ENCODE data around the gene THSD4. TPM values are rescaled to one million over a fixed set of nuclear protein-coding genes. Genes with fewer than 3 reads are reported as not detected.

Gene THSD4
- total and polyA plus RNA-seq, 7 donors = 0.21 to 3.1 (median 1.8) TPM

DNA sequence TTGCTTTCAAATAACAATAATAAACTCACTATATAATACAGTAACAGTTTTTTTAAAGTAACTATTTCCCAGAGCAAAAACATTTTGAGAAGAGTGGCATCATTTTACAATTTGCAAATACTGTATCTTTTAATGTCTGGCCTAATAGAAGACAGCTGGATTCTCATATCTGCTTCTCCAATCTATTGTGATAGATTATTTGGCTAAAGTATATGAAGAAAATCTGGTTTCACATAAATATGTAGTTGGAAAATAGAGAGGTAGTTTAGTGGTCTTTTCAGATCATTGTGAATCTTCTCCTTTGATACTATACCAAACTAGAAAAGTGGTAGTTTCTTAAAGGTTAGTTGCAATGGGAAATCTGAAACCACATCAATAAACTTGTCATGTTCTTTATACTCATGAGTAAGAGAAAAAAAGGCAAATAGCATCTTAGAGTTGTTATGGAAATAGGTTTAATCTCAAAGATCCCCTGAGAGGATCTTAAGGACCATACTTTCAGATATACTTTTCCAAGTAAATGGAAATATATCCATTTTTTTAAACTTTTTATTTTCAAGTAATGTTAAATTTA lies 570.2 kb downstream of the THSD4 start:
- intact Hi-C loops (cut with DNase I) = loop anchor here in 1 of 2 donors (10.0 kb wide), 1 partner anchor 59 kb away; no protein-coding TSS in a partner anchor
- H3K9me3 ChIP-seq = no peaks in the 10 kb centered on the region
- H3K36me3 ChIP-seq (ENCODE audit: insufficient read depth in 1 of 2, low read depth in 1 of 2) = no peaks in the 10 kb centered on the region
- no peaks in the 10 kb centered on the region for H3K4me1 ChIP-seq
- TF ChIP-seq, protein P1, sequence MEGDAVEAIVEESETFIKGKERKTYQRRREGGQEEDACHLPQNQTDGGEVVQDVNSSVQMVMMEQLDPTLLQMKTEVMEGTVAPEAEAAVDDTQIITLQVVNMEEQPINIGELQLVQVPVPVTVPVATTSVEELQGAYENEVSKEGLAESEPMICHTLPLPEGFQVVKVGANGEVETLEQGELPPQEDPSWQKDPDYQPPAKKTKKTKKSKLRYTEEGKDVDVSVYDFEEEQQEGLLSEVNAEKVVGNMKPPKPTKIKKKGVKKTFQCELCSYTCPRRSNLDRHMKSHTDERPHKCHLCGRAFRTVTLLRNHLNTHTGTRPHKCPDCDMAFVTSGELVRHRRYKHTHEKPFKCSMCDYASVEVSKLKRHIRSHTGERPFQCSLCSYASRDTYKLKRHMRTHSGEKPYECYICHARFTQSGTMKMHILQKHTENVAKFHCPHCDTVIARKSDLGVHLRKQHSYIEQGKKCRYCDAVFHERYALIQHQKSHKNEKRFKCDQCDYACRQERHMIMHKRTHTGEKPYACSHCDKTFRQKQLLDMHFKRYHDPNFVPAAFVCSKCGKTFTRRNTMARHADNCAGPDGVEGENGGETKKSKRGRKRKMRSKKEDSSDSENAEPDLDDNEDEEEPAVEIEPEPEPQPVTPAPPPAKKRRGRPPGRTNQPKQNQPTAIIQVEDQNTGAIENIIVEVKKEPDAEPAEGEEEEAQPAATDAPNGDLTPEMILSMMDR (IDR thresholded peaks at IDR 0.05) = no peak
- no peaks in the 10 kb centered on the region for H3K27me3 ChIP-seq (ENCODE audit: insufficient read depth in 3 of 3, low read length in 2 of 3)
- ATAC-seq (no peak), DNase-seq (no peak)
- no peak overlapping the region for H3K27ac ChIP-seq
- H3K4me3 ChIP-seq = no peak overlapping the region

DNA sequence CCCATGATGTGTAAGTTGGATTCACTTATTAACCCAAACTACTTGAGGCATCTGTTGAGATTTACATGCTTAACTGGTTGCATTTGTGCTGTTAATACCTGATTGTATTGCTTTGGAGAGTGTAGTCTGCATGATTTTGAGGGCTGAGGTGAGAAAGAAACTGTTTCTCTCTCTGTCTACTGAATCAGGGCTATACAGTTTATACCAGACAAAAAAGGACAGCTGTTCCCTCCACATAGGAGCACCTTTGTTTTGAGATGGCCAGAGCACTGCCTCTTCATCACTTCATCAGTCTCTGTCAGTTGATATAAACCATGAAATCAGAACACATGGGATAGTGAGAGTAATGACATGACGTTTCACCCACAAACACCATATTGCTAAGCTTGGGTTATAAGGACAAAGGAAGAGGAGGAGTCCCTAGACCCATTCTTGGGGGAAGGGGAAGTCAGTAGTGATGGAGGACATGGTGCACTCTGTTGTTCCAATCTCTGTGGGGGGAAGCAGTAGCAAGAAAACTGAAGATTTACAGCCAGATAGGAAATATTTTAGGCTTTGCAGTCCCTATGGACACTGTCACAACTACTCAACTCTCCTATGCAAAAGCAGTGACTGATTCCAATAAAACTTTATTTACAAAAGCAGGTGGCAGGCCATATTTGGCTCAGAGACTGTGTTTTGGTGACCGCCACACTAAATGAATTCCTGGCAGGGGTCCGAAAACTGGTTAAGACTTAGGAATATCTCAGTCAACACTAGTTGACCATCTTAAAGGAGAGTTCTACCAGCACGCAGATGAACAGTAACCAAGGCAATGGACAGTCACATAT lies 571.2 kb downstream of the THSD4 start:
- H3K27me3 ChIP-seq (ENCODE audit: insufficient read depth in 3 of 3, low read length in 2 of 3) = no peaks in the 10 kb centered on the region
- WGBS, 3 donors = 59 to 87% (median 72%) methylated on average over 4 of the region's 4 CpGs
- intact Hi-C loops (cut with DNase I) = loop anchor here in 1 of 2 donors (10.0 kb wide), 1 partner anchor 58 kb away; no protein-coding TSS in a partner anchor
- TF ChIP-seq, protein P1 (IDR thresholded peaks at IDR 0.05) = no peak
- H3K4me3 ChIP-seq = no peak overlapping the region
- H3K4me1 ChIP-seq = peaks cover 3% of the 10 kb centered on the region
- no peak overlapping the region for H3K27ac ChIP-seq
- no peaks in the 10 kb centered on the region for H3K9me3 ChIP-seq
- no peak for ATAC-seq
- DNase-seq = no peak
- no peaks in the 10 kb centered on the region for H3K36me3 ChIP-seq (ENCODE audit: insufficient read depth in 1 of 2, low read depth in 1 of 2)

DNA sequence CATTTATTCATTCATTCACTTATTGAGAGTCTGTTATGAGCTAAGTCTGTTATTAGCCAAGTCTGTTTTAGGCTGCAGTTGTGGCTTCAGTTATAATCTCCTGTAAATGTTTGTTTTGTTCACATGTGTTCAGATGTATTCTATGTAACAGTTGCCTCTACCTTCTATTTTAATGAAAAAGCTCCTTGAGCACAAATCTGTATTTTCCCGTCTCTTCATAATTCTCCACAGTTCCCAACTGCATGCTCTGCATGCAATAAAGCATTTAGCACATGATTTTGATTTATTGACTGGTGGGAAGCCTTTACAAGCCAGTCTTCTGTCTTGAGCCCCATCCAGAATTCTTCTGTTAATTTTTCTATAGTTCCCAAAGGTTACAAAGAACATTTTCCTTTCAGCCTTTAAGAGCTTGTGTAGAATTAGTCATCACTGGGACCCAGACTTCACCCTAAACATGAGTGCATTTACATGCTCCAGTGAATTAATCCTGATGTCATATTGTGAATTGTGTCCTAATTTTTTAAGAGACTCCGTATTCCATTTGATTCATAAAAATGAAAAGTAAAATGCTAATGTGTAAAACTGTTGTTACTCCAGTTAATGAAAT lies 572.7 kb downstream of the THSD4 start:
- no peaks in the 10 kb centered on the region for H3K36me3 ChIP-seq (ENCODE audit: insufficient read depth in 1 of 2, low read depth in 1 of 2)
- peaks cover 8% of the 10 kb centered on the region for H3K4me1 ChIP-seq
- DNase-seq (no peak), ATAC-seq (no peak)
- H3K27me3 ChIP-seq (ENCODE audit: insufficient read depth in 3 of 3, low read length in 2 of 3) = no peaks in the 10 kb centered on the region
- H3K9me3 ChIP-seq = no peaks in the 10 kb centered on the region
- no peak overlapping the region for H3K27ac ChIP-seq
- intact Hi-C loops (cut with DNase I) = loop anchor here in 1 of 2 donors (10.0 kb wide), 1 partner anchor 57 kb away; no protein-coding TSS in a partner anchor
- TF ChIP-seq, protein P1 (IDR thresholded peaks at IDR 0.05) = no peak
- no peak overlapping the region for H3K4me3 ChIP-seq
- 74 to 84% (median 77%) methylated on average over 2 of the region's 2 CpGs for WGBS, 3 donors

DNA sequence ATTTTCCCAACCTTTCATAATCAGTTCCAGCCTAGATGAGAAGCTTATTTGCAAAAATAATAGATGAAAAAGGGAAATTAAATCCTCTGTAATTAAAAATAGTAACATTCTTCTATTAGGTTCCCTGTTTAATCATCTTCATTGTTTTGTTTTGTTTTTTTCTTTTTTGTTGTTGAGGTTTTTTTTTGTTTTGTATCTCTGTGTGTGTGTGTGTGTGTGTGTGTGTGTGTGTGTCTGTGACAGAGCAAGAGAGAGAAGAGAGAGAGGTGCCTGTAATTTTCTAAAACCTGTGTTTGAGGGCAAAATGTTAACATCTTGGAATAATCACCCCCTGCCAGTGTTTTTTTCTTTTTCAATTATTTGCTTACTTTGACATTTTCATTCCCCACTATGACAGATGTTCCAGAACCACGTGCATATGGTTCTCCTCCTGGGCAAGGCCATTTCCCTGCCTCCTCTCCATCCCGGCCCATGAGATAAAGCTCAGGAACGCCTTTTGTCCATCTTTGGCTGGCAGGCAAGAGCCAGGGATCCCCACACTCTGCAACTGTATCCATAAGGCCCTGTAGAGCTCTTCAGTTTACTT lies 573.3 kb downstream of the THSD4 start:
- Histone ChIP-seq H3K9me3 (no peaks in the 10 kb centered on the region), H3K36me3 (ENCODE audit: insufficient read depth in 1 of 2, low read depth in 1 of 2) (no peaks in the 10 kb centered on the region), H3K27me3 (ENCODE audit: insufficient read depth in 3 of 3, low read length in 2 of 3) (no peaks in the 10 kb centered on the region), H3K4me1 (peaks cover 8% of the 10 kb centered on the region), H3K4me3 (no peak overlapping the region), H3K27ac (no peak overlapping the region)
- WGBS, 3 donors = 71 to 84% (median 71%) methylated on average over 3 of the region's 3 CpGs
- no peak for ATAC-seq
- TF ChIP-seq, protein P1 (IDR thresholded peaks at IDR 0.05) = no peak
- DNase-seq = no peak
- intact Hi-C loops (cut with DNase I) = loop anchor here in 1 of 2 donors (10.0 kb wide), 1 partner anchor 56 kb away; no protein-coding TSS in a partner anchor
